AG09319 (cell line): ENCODE measurements around the gene BRAF.

Experiments used
- DNase-seq: peaks from one replicate; pipeline ENCODE4 v3.0.0-alpha.2; 2010; ENCODE audit warnings: low read depth; ENCODE audit errors: extremely low read depth
- CTCF ChIP-seq: IDR thresholded peaks from 2 replicates; pipeline ENCODE4 v1.5.1; 2011; ENCODE audit warnings: low read depth, mild to moderate bottlenecking, inconsistent platforms, low read length, moderate library complexity

The BRAF gene

GRCh38 chr7:140689199-140690152 lies 235.3 kb downstream of the BRAF start:
- no peak for TF ChIP-seq CTCF
- DNase-seq, result no peak

- no peak for TF ChIP-seq CTCF
- no peak for DNase-seq
These were observed 236.4 kb downstream of the BRAF start for GRCh38 chr7:140688341-140688740.

GRCh38 chr7:140686921-140687320 lies 237.8 kb downstream of the BRAF start:
- DNase-seq, result no peak
- no peak for TF ChIP-seq CTCF

GRCh38 chr7:140685407-140686087 lies 239.2 kb downstream of the BRAF start:
- no peak for TF ChIP-seq CTCF

GRCh38 chr7:140684066-140684950 lies 240.4 kb downstream of the BRAF start:
- no peak for DNase-seq
- no peak for TF ChIP-seq CTCF

More at GRCh38 chr7:140685407-140686087, 239.2 kb downstream of the BRAF start:
- no peak for DNase-seq

GRCh38 chr7:140683657-140684056 lies 241.1 kb downstream of the BRAF start:
- TF ChIP-seq CTCF, result no peak
- DNase-seq, result no peak
